ENCODE measurements around the gene GRHL3. TPM values are rescaled to one million over a fixed set of nuclear protein-coding genes. Genes with fewer than 3 reads are reported as not detected.

Gene GRHL3
- total RNA-seq, 1 donor from 2014 or later: 0.78 TPM

GRCh38 chr1:24353292-24353891 is 34.2 kb downstream of the GRHL3 start:
- TF ChIP-seq CTCF (IDR thresholded peaks at IDR 0.05): no peak
- CTCF ChIA-PET: no interaction called here
- POLR2A ChIA-PET: no interaction called here
- no peak for ATAC-seq (ENCODE audit: low read depth)
- intact Hi-C loops (cut with micrococcal nuclease): no loop called here
- peaks cover 5% of the 10 kb centered on the region for H3K4me1 Mint-ChIP-seq
- DNase-seq: no peak
- H3K36me3 Mint-ChIP-seq (ENCODE audit: low read depth): peaks cover 6% of the 10 kb centered on the region
- H3K27ac Mint-ChIP-seq: no peak overlapping the region
- H3K9me3 Mint-ChIP-seq: no peaks in the 10 kb centered on the region
- no peak overlapping the region for H3K4me3 Mint-ChIP-seq
- H3K27me3 Mint-ChIP-seq: peaks cover 2% of the 10 kb centered on the region

GRCh38 chr1:24355466-24355865 is 36.3 kb downstream of the GRHL3 start:
- CTCF ChIA-PET: no interaction called here
- ATAC-seq (ENCODE audit: low read depth): no peak
- no peak for DNase-seq
- intact Hi-C loops (cut with micrococcal nuclease): no loop called here
- Mint-ChIP-seq H3K4me1 (peaks cover 5% of the 10 kb centered on the region), H3K4me3 (no peak overlapping the region), H3K36me3 (ENCODE audit: low read depth) (peaks cover 6% of the 10 kb centered on the region), H3K9me3 (no peaks in the 10 kb centered on the region), H3K27ac (no peak overlapping the region), H3K27me3 (no peaks in the 10 kb centered on the region)
- POLR2A ChIA-PET: no interaction called here
- TF ChIP-seq CTCF (IDR thresholded peaks at IDR 0.05): no peak

- POLR2A ChIA-PET: no interaction called here
- intact Hi-C loops (cut with micrococcal nuclease): no loop called here
- no peaks in the 10 kb centered on the region for H3K4me1 Mint-ChIP-seq
- no peak for ATAC-seq (ENCODE audit: low read depth)
- no peaks in the 10 kb centered on the region for H3K9me3 Mint-ChIP-seq
- TF ChIP-seq CTCF (IDR thresholded peaks at IDR 0.05): no peak
- no peaks in the 10 kb centered on the region for H3K27me3 Mint-ChIP-seq
- no peak overlapping the region for H3K27ac Mint-ChIP-seq
- no peak for DNase-seq
- H3K36me3 Mint-ChIP-seq (ENCODE audit: low read depth): peaks cover 8% of the 10 kb centered on the region
- CTCF ChIA-PET: no interaction called here
- no peak overlapping the region for H3K4me3 Mint-ChIP-seq
These were observed 37.9 kb downstream of the GRHL3 start for GRCh38 chr1:24357038-24357437.

GRCh38 chr1:24360681-24361080 is 41.5 kb downstream of the GRHL3 start:
- ATAC-seq (ENCODE audit: low read depth) (no peak), DNase-seq (no peak)
- Mint-ChIP-seq H3K9me3 (no peaks in the 10 kb centered on the region), H3K36me3 (ENCODE audit: low read depth) (peaks cover 8% of the 10 kb centered on the region), H3K27me3 (no peaks in the 10 kb centered on the region), H3K27ac (no peak overlapping the region), H3K4me3 (no peak overlapping the region), H3K4me1 (peaks cover 5% of the 10 kb centered on the region)
- intact Hi-C loops (cut with micrococcal nuclease): no loop called here
- TF ChIP-seq CTCF (IDR thresholded peaks at IDR 0.05): no peak
- POLR2A ChIA-PET: no interaction called here
- CTCF ChIA-PET: no interaction called here

- no peak overlapping the region for H3K27ac Mint-ChIP-seq
- no peaks in the 10 kb centered on the region for H3K9me3 Mint-ChIP-seq
- H3K4me3 Mint-ChIP-seq: no peak overlapping the region
- ChIA-PET CTCF (no interaction called here), POLR2A (no interaction called here)
- no peak for TF ChIP-seq CTCF (IDR thresholded peaks at IDR 0.05)
- ATAC-seq (ENCODE audit: low read depth) (no peak), DNase-seq (no peak)
- peaks cover 8% of the 10 kb centered on the region for H3K36me3 Mint-ChIP-seq (ENCODE audit: low read depth)
- peaks cover 5% of the 10 kb centered on the region for H3K4me1 Mint-ChIP-seq
- H3K27me3 Mint-ChIP-seq: no peaks in the 10 kb centered on the region
- intact Hi-C loops (cut with micrococcal nuclease): no loop called here
These were observed 42.7 kb downstream of the GRHL3 start for GRCh38 chr1:24361811-24362210.

Measured in activated B cell treated with CpG ODN at 0.5 μM for 24 hours (primary cell).